GM12892 (cell line): ENCODE data around the gene CRISPLD2.

Experiments used
- POLR2A ChIP-seq: IDR thresholded peaks from 2 replicates; pipeline ENCODE4 v1.6.1; 2011; ENCODE audit warnings: low read depth, low read length, control low read depth
- TAF1 ChIP-seq: IDR thresholded peaks from 2 replicates; pipeline ENCODE4 v1.6.1; 2011; ENCODE audit warnings: low read depth, mild to moderate bottlenecking, control low read depth, low read length, borderline replicate concordance

- TF ChIP-seq POLR2A (no peak), TAF1 (no peak)
Observed at GRCh38 chr16:84777435-84777834, 42.4 kb upstream of the CRISPLD2 start.
